GM21381 (cell line): Measurements from ENCODE around the gene ARSA.
"Not testable (repeated sequence)": the region's sequence is repeated elsewhere in the genome, so short reads cannot be mapped to it uniquely, and the experiment has no call there.

Experiments
- ATAC-seq: cut with Tn5 transposase; IDR thresholded peaks from one replicate; pipeline ENCODE4 v1.9.1; 2021; ENCODE audit warnings: mild to moderate bottlenecking, moderate library complexity; ENCODE audit not compliant: unreplicated experiment

ARSA gene

GRCh38 chr22:50656122-50657070, 28.4 kb upstream of the ARSA start:
- no peak for ATAC-seq

GRCh38 chr22:50654664-50655063, 26.7 kb upstream of the ARSA start:
- ATAC-seq = not testable (repeated sequence)

GRCh38 chr22:50653256-50653655, 25.3 kb upstream of the ARSA start:
- ATAC-seq = no peak

GRCh38 chr22:50643821-50644101, 15.8 kb upstream of the ARSA start:
- not testable (repeated sequence) for ATAC-seq

- ATAC-seq = not testable (repeated sequence)
Observed at GRCh38 chr22:50643021-50643820, 15.3 kb upstream of the ARSA start.

GRCh38 chr22:50641696-50642607, 14.0 kb upstream of the ARSA start:
- no peak for ATAC-seq

- no peak for ATAC-seq
Observed at GRCh38 chr22:50640857-50641647, 13.1 kb upstream of the ARSA start.

GRCh38 chr22:50640296-50640695, 12.3 kb upstream of the ARSA start:
- ATAC-seq = not testable (repeated sequence)

- no peak for ATAC-seq
Observed at GRCh38 chr22:50635591-50635990, 7.6 kb upstream of the ARSA start.

- ATAC-seq = no peak
Observed at GRCh38 chr22:50633771-50634170, 5.8 kb upstream of the ARSA start.

GRCh38 chr22:50633086-50633485, 5.1 kb upstream of the ARSA start:
- no peak for ATAC-seq

GRCh38 chr22:50630376-50630775, 2.4 kb upstream of the ARSA start:
- ATAC-seq = no peak

- ATAC-seq = no peak
Observed at GRCh38 chr22:50628543-50629134, 687 bp upstream of the ARSA start.

GRCh38 chr22:50626850-50627641, 906 bp downstream of the ARSA start:
- no peak for ATAC-seq

GRCh38 chr22:50626314-50626849, 1.6 kb downstream of the ARSA start:
- no peak for ATAC-seq

- no peak for ATAC-seq
Observed at GRCh38 chr22:50625568-50626313, 2.2 kb downstream of the ARSA start.

GRCh38 chr22:50625131-50625567, 2.8 kb downstream of the ARSA start:
- no peak for ATAC-seq
